Measurements from ENCODE around the gene KIRREL3. TPM values are rescaled to one million over a fixed set of nuclear protein-coding genes. Genes with fewer than 3 reads are reported as not detected.

KIRREL3 gene
- total and polyA plus RNA-seq, 2 donors (not counting 3 experiments of a cell fraction or from before 2014, with no cell fraction given), result not detected

DNA sequence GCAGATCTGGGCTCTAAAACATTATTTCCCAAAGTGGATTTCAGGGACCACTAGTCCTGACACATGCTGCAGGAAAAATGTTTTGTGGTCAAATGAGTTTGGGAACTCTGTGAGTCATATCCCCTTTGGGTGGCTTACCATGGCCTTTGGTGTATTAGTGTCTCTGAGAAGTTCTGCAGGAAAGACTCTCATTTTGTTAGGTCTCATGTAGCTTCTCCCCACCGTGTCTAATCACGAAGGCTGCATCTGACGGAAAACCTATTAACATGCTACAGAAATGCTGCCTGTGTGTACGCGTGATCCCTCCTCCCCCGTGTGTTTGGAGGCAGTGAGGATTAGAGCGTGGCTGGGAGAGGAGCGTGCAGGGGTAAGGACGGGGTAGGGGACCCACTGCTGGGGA, 453.4 kb downstream of the KIRREL3 start:
- TF ChIP-seq EZH2 (IDR thresholded peaks at IDR 0.05; ENCODE audit: borderline replicate concordance, low read depth, low read length, severe bottlenecking), result no peak
- no peak for TF ChIP-seq POLR2A (IDR thresholded peaks at IDR 0.05; ENCODE audit: low read depth, low read length)
- TF ChIP-seq FOS (IDR thresholded peaks at IDR 0.05; ENCODE audit: borderline replicate concordance, insufficient read depth, low read length), result no peak
- no peak for TF ChIP-seq JUN (IDR thresholded peaks at IDR 0.05; ENCODE audit: borderline replicate concordance, insufficient read depth, insufficient read length, low read depth)
- TF ChIP-seq, protein P1, sequence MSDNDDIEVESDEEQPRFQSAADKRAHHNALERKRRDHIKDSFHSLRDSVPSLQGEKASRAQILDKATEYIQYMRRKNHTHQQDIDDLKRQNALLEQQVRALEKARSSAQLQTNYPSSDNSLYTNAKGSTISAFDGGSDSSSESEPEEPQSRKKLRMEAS (IDR thresholded peaks at IDR 0.05; ENCODE audit: insufficient read depth, insufficient read length), result no peak
- TF ChIP-seq MYC (IDR thresholded peaks at IDR 0.05; ENCODE audit: low read depth, low read length), result no peak
- TF ChIP-seq, protein P2, sequence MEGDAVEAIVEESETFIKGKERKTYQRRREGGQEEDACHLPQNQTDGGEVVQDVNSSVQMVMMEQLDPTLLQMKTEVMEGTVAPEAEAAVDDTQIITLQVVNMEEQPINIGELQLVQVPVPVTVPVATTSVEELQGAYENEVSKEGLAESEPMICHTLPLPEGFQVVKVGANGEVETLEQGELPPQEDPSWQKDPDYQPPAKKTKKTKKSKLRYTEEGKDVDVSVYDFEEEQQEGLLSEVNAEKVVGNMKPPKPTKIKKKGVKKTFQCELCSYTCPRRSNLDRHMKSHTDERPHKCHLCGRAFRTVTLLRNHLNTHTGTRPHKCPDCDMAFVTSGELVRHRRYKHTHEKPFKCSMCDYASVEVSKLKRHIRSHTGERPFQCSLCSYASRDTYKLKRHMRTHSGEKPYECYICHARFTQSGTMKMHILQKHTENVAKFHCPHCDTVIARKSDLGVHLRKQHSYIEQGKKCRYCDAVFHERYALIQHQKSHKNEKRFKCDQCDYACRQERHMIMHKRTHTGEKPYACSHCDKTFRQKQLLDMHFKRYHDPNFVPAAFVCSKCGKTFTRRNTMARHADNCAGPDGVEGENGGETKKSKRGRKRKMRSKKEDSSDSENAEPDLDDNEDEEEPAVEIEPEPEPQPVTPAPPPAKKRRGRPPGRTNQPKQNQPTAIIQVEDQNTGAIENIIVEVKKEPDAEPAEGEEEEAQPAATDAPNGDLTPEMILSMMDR (IDR thresholded peaks at IDR 0.05; ENCODE audit: extremely low read depth in 1 of 2, insufficient read depth in 1 of 2, low read depth in 1 of 2, low read length in 2 of 2), result no peak
- TF ChIP-seq POLR2AphosphoS5 (IDR thresholded peaks at IDR 0.05; ENCODE audit: insufficient read depth, low read depth, low read length), result no peak
- no peak for TF ChIP-seq GATA2 (IDR thresholded peaks at IDR 0.05; ENCODE audit: insufficient read depth, insufficient read length, low read depth, low read length)
- Histone ChIP-seq H3K4me1 (ENCODE audit: control insufficient read depth, extremely low read depth, insufficient read depth, low read length) (no peaks in the 10 kb centered on the region), H4K20me1 (replicated peaks; ENCODE audit: control insufficient read depth, extremely low read depth, insufficient read depth, low read length) (no peaks in the 10 kb centered on the region), H3K36me3 (ENCODE audit: control insufficient read depth in 2 of 2, extremely low read depth in 1 of 2, insufficient read depth in 2 of 2, low read length in 2 of 2) (no peaks in the 10 kb centered on the region), H3K9me1 (replicated peaks; ENCODE audit: control insufficient read depth, extremely low read depth, insufficient read depth, low read length) (no peaks in the 10 kb centered on the region), H3K9me3 (replicated peaks; ENCODE audit: control insufficient read depth, insufficient read depth, low read length) (no peaks in the 10 kb centered on the region), H3K79me2 (ENCODE audit: control insufficient read depth, insufficient read depth, low read length) (no peaks in the 10 kb centered on the region), H3K27me3 (ENCODE audit: control insufficient read depth in 2 of 2, insufficient read depth in 2 of 2, low read length in 2 of 2) (peaks cover 0 to 5% of the 10 kb centered on the region in 2 experiments), H2AFZ (ENCODE audit: low read depth, low read length) (no peak overlapping the region), H3K27ac (ENCODE audit: insufficient read depth, low read depth, low read length) (no peak overlapping the region), H3K9ac (replicated peaks; ENCODE audit: extremely low read depth, insufficient read depth, low read length) (no peak overlapping the region), H3K4me3 (replicated peaks in 1 of 3; ENCODE audit: insufficient read depth in 1 of 3, low read depth in 1 of 3, low read length in 3 of 3) (no peak overlapping the region), H3K4me2 (ENCODE audit: insufficient read depth, low read length) (no peak overlapping the region)
- ChIA-PET CTCF (no interaction called here), POLR2A (no interaction called here)
- intact Hi-C loops (cut with micrococcal nuclease), result no loop called here
- BruUV-seq (replicated peaks), result no TSS peak
- dilution Hi-C loops (cut with MboI; ENCODE audit: extremely low pct_ligation_motif_present, low sequenced_read_pairs), result no loop called here
- no peak for FAIRE-seq
- no peak for DNase-seq (ENCODE audit: low read depth, low spot score)

Measured in endothelial cell of umbilical vein (primary cell).